ENCODE data around the gene DDAH1. TPM values are rescaled to one million over a fixed set of nuclear protein-coding genes. Genes with fewer than 3 reads are reported as not detected.

DDAH1 gene
- total and polyA plus RNA-seq, 11 donors: 5.7 to 33.9 (median 16.1) TPM

DNA sequence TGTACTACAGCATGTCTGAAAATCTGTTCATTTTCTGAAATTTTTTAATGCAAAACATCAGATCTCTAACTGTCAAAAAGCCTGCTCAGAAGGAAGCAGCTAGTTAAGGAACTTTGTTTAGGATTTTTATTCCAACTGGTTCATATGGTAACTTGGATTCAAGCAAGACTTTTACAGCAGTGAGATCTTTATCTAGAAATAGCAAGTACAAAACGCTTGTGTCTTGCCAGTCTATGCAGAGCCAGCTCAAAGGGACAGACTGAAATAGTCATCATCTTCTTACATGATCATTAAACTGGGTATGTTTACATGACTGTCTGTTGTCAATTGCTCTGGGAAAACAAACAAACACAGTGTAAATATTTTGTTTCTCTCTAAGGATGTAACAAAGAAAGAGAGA is 37.6 kb downstream of the DDAH1 start:
- no peak for TF ChIP-seq POLR2A (IDR thresholded peaks at IDR 0.05)
- TF ChIP-seq, protein P1, sequence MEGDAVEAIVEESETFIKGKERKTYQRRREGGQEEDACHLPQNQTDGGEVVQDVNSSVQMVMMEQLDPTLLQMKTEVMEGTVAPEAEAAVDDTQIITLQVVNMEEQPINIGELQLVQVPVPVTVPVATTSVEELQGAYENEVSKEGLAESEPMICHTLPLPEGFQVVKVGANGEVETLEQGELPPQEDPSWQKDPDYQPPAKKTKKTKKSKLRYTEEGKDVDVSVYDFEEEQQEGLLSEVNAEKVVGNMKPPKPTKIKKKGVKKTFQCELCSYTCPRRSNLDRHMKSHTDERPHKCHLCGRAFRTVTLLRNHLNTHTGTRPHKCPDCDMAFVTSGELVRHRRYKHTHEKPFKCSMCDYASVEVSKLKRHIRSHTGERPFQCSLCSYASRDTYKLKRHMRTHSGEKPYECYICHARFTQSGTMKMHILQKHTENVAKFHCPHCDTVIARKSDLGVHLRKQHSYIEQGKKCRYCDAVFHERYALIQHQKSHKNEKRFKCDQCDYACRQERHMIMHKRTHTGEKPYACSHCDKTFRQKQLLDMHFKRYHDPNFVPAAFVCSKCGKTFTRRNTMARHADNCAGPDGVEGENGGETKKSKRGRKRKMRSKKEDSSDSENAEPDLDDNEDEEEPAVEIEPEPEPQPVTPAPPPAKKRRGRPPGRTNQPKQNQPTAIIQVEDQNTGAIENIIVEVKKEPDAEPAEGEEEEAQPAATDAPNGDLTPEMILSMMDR (IDR thresholded peaks at IDR 0.05): no peak
- H3K27ac ChIP-seq: no peak overlapping the region
- 15 to 36% (median 27%) methylated on average over 1 of the region's 1 CpG for WGBS, 4 donors
- H3K9me3 ChIP-seq: peaks cover 0 to 9% (median 0%) of the 10 kb centered on the region in 12 donors
- peaks cover 0 to 14% (median 0%) of the 10 kb centered on the region in 12 donors for H3K4me1 ChIP-seq
- no peaks in the 10 kb centered on the region for H3K36me3 ChIP-seq
- H3K27me3 ChIP-seq: no peaks in the 10 kb centered on the region
- no peak for ATAC-seq
- no peak for DNase-seq
- intact Hi-C loops (cut with DNase I): no loop called here
- H3K4me3 ChIP-seq: no peak overlapping the region

GRCh38 chr1:85421179-85421578 is 43.8 kb downstream of the DDAH1 start:
- WGBS, 4 donors: 93 to 97% (median 96%) methylated on average over 1 of the region's 1 CpG
- ATAC-seq (no peak), DNase-seq (no peak)
- no peak overlapping the region for H3K27ac ChIP-seq
- no peaks in the 10 kb centered on the region for H3K4me1 ChIP-seq
- no peaks in the 10 kb centered on the region for H3K36me3 ChIP-seq
- intact Hi-C loops (cut with DNase I): no loop called here
- H3K9me3 ChIP-seq: peaks cover 0 to 25% (median 10%) of the 10 kb centered on the region in 12 donors
- no peaks in the 10 kb centered on the region for H3K27me3 ChIP-seq
- TF ChIP-seq, protein P1 (IDR thresholded peaks at IDR 0.05): no peak
- TF ChIP-seq POLR2A (IDR thresholded peaks at IDR 0.05): no peak
- H3K4me3 ChIP-seq: no peak overlapping the region

- H3K9me3 ChIP-seq: peaks cover 0 to 25% (median 10%) of the 10 kb centered on the region in 12 donors
- no peaks in the 10 kb centered on the region for H3K36me3 ChIP-seq
- no peaks in the 10 kb centered on the region for H3K4me1 ChIP-seq
- TF ChIP-seq, protein P1 (IDR thresholded peaks at IDR 0.05): no peak
- no peak for TF ChIP-seq POLR2A (IDR thresholded peaks at IDR 0.05)
- WGBS, 4 donors: 5 to 99% (median 37%) methylated on average over 1 of the region's 1 CpG
- ATAC-seq (no peak), DNase-seq (no peak)
- no peaks in the 10 kb centered on the region for H3K27me3 ChIP-seq
- H3K27ac ChIP-seq: no peak overlapping the region
- no peak overlapping the region for H3K4me3 ChIP-seq
- intact Hi-C loops (cut with DNase I): no loop called here
Measured at GRCh38 chr1:85420199-85420598, 44.8 kb downstream of the DDAH1 start.

DNA sequence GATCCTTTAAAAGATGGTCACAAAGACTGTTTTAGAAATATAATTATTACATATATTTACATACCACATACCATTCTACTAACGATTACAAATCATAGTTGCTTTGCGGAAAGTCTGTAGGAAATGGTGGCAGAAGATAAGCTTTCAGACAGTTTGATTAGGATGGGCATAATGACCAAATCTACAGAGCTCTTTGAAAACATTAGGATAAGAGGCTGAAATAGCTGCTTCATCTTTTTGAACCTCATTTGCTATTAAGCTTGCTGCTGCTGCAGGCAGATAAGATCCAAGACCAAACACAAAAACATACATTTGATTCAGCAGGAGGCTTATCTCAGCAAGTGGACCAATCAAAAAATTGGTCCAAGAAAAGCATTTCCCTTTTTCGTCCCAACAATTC is 47.1 kb downstream of the DDAH1 start:
- TF ChIP-seq POLR2A (IDR thresholded peaks at IDR 0.05): no peak
- TF ChIP-seq, protein P1 (IDR thresholded peaks at IDR 0.05): no peak
- no peak overlapping the region for H3K27ac ChIP-seq
- WGBS, 4 donors: 69 to 78% (median 71%) methylated on average over 3 of the region's 3 CpGs
- peaks cover 0 to 4% (median 0%) of the 10 kb centered on the region in 12 donors for H3K4me1 ChIP-seq
- no peak for ATAC-seq
- H3K9me3 ChIP-seq: peaks cover 0 to 25% (median 10%) of the 10 kb centered on the region in 12 donors
- H3K4me3 ChIP-seq: no peak overlapping the region
- no peak for DNase-seq
- intact Hi-C loops (cut with DNase I): no loop called here
- H3K36me3 ChIP-seq: no peaks in the 10 kb centered on the region
- H3K27me3 ChIP-seq: no peaks in the 10 kb centered on the region

All from heart left ventricle (tissue), 16 donors.